GM10248 (cell line): ENCODE measurements around the gene CCSER2.

Experiments used
- CTCF ChIA-PET: fragments of 300-600 bp; sonication (Branson Sonifier 250); formaldehyde crosslinking; extraction: SDS; loops from one replicate; lab custom pipeline; 2021; ENCODE audit warnings: antibody characterized with exemption; lab: Yijun Ruan, JAX
- POLR2A ChIA-PET: fragments of 350-650 bp; sonication (Branson Sonifier 250); formaldehyde crosslinking; extraction: SDS; loops from one replicate; lab custom pipeline; 2020; ENCODE audit warnings: antibody characterized with exemption; lab: Yijun Ruan, JAX
- DNase-seq: peaks from one replicate; pipeline ENCODE4 v3.0.0; 2012; ENCODE audit errors: extremely low spot score
- TF ChIP-seq, protein P1 (sequence below): IDR thresholded peaks from 2 replicates; pipeline ENCODE4 v1.5.1; 2012; ENCODE audit warnings: mild to moderate bottlenecking, low read depth; ENCODE audit errors: extremely low read depth, missing control alignments, control extremely low read depth

Gene CCSER2

DNA sequence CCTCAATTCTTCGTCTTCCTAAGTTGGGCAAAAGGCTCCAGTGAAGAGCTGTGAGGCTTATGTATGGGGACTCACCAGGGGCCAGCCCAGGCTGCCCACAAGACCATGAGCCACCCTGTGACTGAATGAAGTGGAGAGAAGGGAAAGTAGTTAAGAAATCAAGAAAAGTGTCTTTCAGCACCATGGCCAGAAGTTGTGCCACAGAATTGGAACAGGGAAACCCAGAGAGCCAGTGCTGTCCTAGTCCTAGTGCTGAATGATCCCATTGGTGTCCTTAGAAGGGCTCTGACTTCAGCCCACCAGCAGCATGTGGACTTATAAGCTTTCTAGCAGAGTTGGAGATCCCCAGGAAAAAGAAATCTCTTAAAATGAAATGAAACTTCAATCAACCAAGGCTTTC, 37.0 kb upstream of the CCSER2 start:
- POLR2A ChIA-PET: no interaction called here
- no peak for DNase-seq
- TF ChIP-seq, protein P1, sequence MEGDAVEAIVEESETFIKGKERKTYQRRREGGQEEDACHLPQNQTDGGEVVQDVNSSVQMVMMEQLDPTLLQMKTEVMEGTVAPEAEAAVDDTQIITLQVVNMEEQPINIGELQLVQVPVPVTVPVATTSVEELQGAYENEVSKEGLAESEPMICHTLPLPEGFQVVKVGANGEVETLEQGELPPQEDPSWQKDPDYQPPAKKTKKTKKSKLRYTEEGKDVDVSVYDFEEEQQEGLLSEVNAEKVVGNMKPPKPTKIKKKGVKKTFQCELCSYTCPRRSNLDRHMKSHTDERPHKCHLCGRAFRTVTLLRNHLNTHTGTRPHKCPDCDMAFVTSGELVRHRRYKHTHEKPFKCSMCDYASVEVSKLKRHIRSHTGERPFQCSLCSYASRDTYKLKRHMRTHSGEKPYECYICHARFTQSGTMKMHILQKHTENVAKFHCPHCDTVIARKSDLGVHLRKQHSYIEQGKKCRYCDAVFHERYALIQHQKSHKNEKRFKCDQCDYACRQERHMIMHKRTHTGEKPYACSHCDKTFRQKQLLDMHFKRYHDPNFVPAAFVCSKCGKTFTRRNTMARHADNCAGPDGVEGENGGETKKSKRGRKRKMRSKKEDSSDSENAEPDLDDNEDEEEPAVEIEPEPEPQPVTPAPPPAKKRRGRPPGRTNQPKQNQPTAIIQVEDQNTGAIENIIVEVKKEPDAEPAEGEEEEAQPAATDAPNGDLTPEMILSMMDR: no peak
- CTCF ChIA-PET: interaction anchor here (1.0 to 3.9 kb wide), 5 partner anchors 8 to 61 kb away, joined by 3 to 13 read pairs (median 10); no protein-coding TSS in a partner anchor

DNA sequence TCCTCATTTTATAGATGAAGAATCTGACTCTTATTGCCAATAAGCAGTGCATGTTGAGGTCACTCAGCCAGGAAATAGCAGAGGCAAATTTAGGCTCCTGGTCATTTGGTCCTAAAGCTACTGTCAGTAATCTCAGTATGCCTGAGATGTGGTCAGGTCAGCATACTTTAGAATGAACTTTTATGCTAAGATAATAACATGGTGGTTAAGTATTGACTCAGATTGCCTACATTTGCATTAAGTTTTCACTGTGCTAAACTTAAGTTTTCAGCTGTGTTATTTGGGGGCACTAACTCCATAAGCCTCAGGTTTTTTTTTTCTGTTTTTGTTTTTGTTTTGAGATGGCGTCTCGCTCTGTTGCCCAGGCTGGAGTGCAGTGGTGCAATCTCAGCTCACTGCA, 35.9 kb upstream of the CCSER2 start:
- TF ChIP-seq, protein P1: no peak
- CTCF ChIA-PET: interaction anchor here (0.7 to 3.9 kb wide), 7 partner anchors 19 to 245 kb away, joined by 3 to 13 read pairs (median 5); no protein-coding TSS in a partner anchor
- POLR2A ChIA-PET: no interaction called here
- no peak for DNase-seq

DNA sequence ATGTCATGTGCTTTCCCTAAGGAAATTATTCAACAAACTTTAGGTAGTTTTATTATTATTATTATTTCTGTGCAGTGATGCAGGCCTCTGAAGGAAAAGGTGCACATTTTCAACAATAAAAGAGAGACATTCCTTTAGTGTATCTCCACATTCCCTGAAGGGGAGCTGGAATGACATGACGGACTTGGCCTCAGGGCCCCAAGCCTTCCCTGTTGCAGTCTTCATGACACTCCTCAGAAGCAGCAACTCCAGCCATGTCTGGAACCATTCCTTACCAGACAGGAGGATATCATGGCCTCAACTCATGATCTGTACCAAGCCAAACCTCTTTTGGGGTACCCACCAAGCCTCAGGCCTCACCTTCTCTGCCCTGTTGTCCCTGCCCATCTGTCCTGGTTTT, 35.2 kb upstream of the CCSER2 start:
- TF ChIP-seq, protein P1: no peak
- ChIA-PET POLR2A (no interaction called here), CTCF (interaction anchor here (0.7 to 2.7 kb wide), 7 partner anchors 18 to 244 kb away, joined by 3 to 11 read pairs (median 4); no protein-coding TSS in a partner anchor)
- no peak for DNase-seq

DNA sequence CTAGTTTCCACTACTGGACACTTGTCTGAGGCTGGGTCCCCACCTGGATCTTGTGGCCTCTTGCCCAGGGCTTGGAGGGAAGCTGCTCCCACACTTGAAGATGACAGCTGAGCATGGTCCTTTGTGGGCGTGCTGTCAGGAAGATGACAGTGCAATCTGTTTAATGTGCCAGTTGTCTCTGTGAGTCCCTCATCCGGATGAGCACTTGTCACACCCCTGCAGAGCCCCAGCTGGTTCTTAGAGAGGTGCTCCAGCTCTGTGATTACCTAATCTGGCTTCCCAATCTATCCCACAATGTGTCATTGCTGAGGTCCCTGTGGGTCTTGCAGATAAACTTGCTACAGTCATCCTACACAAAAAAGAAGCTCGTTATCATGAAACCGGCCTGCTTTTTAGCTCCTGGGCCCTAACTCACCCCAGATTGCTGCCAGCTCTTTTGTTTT, 34.8 kb upstream of the CCSER2 start:
- no peak for DNase-seq
- TF ChIP-seq, protein P1: no peak
- POLR2A ChIA-PET: no interaction called here
- CTCF ChIA-PET: interaction anchor here (0.9 to 2.7 kb wide), 4 partner anchors 18 to 243 kb away, joined by 3 to 11 read pairs (median 4); no protein-coding TSS in a partner anchor

DNA sequence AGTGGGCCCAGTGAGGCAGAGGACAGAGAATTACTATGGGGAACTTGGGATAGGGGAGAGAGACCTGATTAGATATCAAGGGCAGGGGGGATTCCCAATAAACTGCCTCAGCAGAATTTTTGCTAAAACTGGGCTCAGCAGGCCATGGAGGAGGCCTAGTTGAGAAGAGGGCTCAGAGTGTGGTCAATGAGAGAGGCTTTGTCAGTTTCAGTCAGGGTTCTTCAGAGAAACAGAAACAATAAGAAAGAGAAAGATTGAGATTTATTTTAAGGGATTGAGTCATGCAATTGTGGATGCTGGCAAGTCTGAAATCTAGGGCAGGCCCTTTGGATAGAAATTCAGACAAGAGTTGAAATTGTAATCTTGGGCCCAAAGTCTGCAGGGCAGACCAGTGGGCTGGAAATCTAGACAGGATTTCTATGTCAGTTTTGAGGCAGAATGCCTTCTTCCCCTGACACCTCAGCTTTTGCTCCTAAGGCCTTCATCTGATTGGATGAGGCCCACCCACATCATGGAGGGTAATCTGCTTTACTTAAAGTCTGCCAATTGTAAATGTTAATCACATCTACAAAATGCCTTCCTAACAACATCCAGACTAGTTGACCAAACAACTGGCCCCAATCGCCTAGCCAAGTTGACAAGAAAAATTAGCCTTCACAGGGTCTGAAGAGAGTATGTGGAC, 33.5 kb upstream of the CCSER2 start:
- POLR2A ChIA-PET: no interaction called here
- CTCF ChIA-PET: no interaction called here
- no peak for DNase-seq
- TF ChIP-seq, protein P1: no peak

DNA sequence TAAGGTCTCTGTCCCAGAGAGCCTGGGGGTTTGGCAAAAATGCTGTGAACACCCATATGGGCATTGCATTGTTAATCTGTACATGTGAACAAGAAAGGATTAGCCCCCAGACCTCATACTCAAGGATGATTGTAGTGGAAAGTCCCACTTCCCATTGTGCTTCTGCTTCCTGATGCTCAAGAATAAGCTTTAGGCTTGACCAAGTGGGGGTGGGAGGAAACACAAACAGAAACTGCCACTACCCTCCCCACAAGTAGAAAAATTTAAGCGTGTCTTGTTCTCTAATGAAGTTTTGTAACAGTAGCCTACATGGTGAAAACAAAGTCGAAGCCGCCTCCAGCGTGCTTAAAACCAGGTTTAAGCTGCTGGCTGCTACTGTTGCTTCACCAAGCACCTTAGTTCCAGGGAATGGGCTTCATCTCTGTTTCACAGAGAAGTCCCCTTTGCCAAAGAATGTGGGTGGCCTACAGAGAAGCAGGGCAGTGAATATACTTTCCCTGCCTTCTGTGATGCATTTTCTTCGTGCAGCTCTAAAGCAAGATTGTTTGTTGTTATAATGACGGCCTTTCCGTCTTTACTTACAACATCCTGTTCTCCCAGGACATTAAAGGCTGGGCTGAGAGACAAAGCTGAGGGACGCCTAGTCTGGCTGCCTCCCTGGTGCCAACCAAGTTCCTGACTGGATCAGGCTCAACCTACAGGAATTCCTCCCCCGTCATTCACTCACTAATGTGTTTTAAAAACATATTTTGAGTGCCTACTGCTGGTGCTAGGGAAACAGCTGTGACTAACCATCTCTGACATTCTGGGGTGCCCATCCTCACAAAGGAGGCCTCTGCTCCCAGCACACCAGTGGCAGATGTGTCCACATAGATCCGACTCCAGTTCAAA, 32.1 kb upstream of the CCSER2 start:
- TF ChIP-seq, protein P1: no peak
- ChIA-PET POLR2A (no interaction called here), CTCF (interaction anchor here (0.9 kb wide), 1 partner anchor 32 kb away, joined by 3 read pairs; no protein-coding TSS in a partner anchor)
- DNase-seq: no peak
